Peyer's patch (tissue), 4 donors: Measurements from ENCODE around the gene NTPCR.

ENCODE experiments used
- POLR2A ChIP-seq, 2 donors: fragments of 450-650 bp; IDR thresholded peaks; one replicate each; pipeline ENCODE4 v1.5.1; 2017; ENCODE audit warnings: antibody characterized with exemption in 2 of 2, mild to moderate bottlenecking in 2 of 2, moderate library complexity in 2 of 2
- TF ChIP-seq, protein P1 (sequence below), 6 experiments: fragments of 450-650 bp in 4 of 6; fragments of 200-600 bp in 2 of 6; sonication (generic) in 1 of 6; IDR thresholded peaks; one replicate each; pipeline ENCODE4 v1.5.1; 2017 to 2019; ENCODE audit warnings: antibody characterized with exemption in 6 of 6, mild to moderate bottlenecking in 3 of 6, moderate library complexity in 1 of 6

DNA sequence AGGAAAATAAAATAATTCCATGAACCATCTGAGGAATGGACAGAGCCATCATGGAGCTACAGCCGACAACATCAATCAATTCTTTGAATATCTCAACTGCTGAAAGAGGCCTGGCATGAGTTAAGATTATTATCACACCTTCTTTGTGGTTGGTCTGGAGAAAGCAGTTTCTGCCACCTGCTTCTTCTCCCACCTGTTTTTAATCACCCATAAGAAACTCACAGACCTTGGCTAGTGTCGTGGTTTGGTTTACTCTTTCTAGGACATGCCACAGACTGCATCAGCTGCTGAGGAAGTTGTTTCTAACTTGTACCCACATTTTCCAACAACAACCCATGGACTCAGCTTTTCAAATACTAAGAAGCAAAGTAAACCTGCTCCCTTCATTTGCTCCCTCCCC, 65.6 kb downstream of the NTPCR start:
- TF ChIP-seq, protein P1, sequence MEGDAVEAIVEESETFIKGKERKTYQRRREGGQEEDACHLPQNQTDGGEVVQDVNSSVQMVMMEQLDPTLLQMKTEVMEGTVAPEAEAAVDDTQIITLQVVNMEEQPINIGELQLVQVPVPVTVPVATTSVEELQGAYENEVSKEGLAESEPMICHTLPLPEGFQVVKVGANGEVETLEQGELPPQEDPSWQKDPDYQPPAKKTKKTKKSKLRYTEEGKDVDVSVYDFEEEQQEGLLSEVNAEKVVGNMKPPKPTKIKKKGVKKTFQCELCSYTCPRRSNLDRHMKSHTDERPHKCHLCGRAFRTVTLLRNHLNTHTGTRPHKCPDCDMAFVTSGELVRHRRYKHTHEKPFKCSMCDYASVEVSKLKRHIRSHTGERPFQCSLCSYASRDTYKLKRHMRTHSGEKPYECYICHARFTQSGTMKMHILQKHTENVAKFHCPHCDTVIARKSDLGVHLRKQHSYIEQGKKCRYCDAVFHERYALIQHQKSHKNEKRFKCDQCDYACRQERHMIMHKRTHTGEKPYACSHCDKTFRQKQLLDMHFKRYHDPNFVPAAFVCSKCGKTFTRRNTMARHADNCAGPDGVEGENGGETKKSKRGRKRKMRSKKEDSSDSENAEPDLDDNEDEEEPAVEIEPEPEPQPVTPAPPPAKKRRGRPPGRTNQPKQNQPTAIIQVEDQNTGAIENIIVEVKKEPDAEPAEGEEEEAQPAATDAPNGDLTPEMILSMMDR (IDR thresholded peaks at IDR 0.05): no peak
- TF ChIP-seq POLR2A (IDR thresholded peaks at IDR 0.05): no peak
